Adrenal gland (tissue), 5 donors: ENCODE measurements around the gene CDH3.

ENCODE experiments used
- CTCF ChIP-seq, 6 experiments: fragments of 450-650 bp in 4 of 6; fragments of 200-600 bp in 2 of 6; sonication (generic) in 1 of 6; IDR thresholded peaks; 1 replicate in 5 of 6; 2 replicates in 1 of 6; pipeline versions ENCODE4 v1.5.1 to v1.8.0; 2016 to 2021; ENCODE audit warnings: antibody characterized with exemption in 6 of 6, mild to moderate bottlenecking in 2 of 6, moderate library complexity in 1 of 6
- POLR2A ChIP-seq, 2 donors: fragments of 450-650 bp; IDR thresholded peaks; one replicate each; pipeline ENCODE4 v1.6.1; 2017; ENCODE audit warnings: antibody characterized with exemption in 2 of 2, mild to moderate bottlenecking in 2 of 2, moderate library complexity in 1 of 2
- donor health status: DM: no; HTN: no; CAD: no.

DNA sequence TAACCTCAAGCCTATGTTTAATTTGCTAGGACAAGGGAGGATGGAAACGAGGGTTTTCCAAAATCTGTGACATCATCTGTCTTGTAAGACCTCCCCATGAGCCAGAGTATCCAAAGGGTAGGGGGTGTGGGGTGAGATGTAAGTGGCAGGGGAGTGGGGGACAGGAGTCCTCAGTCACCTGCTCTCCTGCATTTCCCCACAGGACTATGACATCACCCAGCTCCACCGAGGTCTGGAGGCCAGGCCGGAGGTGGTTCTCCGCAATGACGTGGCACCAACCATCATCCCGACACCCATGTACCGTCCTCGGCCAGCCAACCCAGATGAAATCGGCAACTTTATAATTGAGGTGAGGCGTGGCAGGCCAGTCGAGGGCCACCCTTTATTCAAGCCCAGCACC is 50.5 kb downstream of the CDH3 start:
- no peak for TF ChIP-seq CTCF (IDR thresholded peaks at IDR 0.05)
- no peak for TF ChIP-seq POLR2A (IDR thresholded peaks at IDR 0.05)
